GM12891 (cell line): Measurements from ENCODE around the gene SEL1L.

Experiments
- PAX5 ChIP-seq: IDR thresholded peaks from 2 replicates; pipeline ENCODE4 v1.6.1; 2011; ENCODE audit warnings: low read length, moderate library complexity, mild to moderate bottlenecking; ENCODE audit not compliant: insufficient read depth, severe bottlenecking
- POLR2A ChIP-seq: IDR thresholded peaks from 2 replicates; pipeline ENCODE4 v1.6.1; 2011; ENCODE audit warnings: low read depth, low read length, control low read depth
- POLR2AphosphoS5 ChIP-seq: IDR thresholded peaks from 2 replicates; pipeline ENCODE4 v1.6.1; 2011; ENCODE audit warnings: low read depth, low read length, control low read depth
- POU2F2 ChIP-seq: IDR thresholded peaks from 2 replicates; pipeline ENCODE4 v1.6.1; 2011; ENCODE audit warnings: low read depth, mild to moderate bottlenecking, control low read depth, low read length, moderate library complexity
- SPI1 ChIP-seq: IDR thresholded peaks from 2 replicates; pipeline ENCODE4 v1.6.1; 2011; ENCODE audit warnings: low read depth, low read length, control low read depth
- TAF1 ChIP-seq: IDR thresholded peaks from 2 replicates; pipeline ENCODE4 v1.6.1; 2011; ENCODE audit warnings: low read depth, low read length, control low read depth

DNA sequence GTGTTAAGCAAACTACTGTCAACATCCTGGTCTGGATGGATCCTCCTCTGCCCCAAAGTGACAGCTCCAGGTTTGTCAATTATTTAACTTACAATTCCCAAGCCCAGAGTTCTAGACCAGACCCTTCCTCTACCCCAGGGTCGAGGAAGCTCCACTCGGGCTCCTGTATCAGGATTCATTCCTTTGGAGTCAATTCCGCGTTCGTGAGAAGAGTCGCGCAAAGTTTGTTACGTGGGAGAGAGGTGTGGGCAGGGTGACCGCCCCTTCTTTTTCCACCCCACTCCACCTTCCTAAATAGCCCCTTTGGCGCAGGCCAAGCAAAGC is 479 bp downstream of the SEL1L start:
- no peak for TF ChIP-seq POLR2A
- no peak for TF ChIP-seq TAF1
- no peak for TF ChIP-seq POLR2AphosphoS5
- no peak for TF ChIP-seq SPI1
- TF ChIP-seq POU2F2 = no peak
- no peak for TF ChIP-seq PAX5
